Ramos (cell line): Measurements from ENCODE around the gene LMAN1.

Experiments
- in situ Hi-C: fragments of 300-500 bp; cut with MboI; formaldehyde crosslinking; loops from one replicate; pipeline ENCODE4 v1.14.3; 2022; ENCODE audit warnings: low sequenced_read_pairs; ENCODE audit not compliant: unreplicated experiment

The LMAN1 gene

GRCh38 chr18:59374128-59374527 is 15.1 kb upstream of the LMAN1 start:
- in situ Hi-C loops = no loop called here

GRCh38 chr18:59372975-59373374 is 13.9 kb upstream of the LMAN1 start:
- in situ Hi-C loops = no loop called here

- in situ Hi-C loops = no loop called here
Observed at GRCh38 chr18:59360381-59360780, 1.3 kb upstream of the LMAN1 start.

GRCh38 chr18:59359576-59359952 is 499 bp upstream of the LMAN1 start:
- in situ Hi-C loops = no loop called here

GRCh38 chr18:59358414-59358711 is 702 bp downstream of the LMAN1 start:
- in situ Hi-C loops = no loop called here

- in situ Hi-C loops = no loop called here
Observed at GRCh38 chr18:59357928-59358327, 1.1 kb downstream of the LMAN1 start.

GRCh38 chr18:59354731-59355130 is 4.3 kb downstream of the LMAN1 start:
- in situ Hi-C loops = no loop called here

GRCh38 chr18:59353079-59353680 is 5.9 kb downstream of the LMAN1 start:
- in situ Hi-C loops = no loop called here

GRCh38 chr18:59352250-59352855 is 6.7 kb downstream of the LMAN1 start:
- in situ Hi-C loops = no loop called here

- in situ Hi-C loops = no loop called here
Observed at GRCh38 chr18:59345556-59345955, 13.5 kb downstream of the LMAN1 start.

GRCh38 chr18:59344996-59345395 is 14.1 kb downstream of the LMAN1 start:
- in situ Hi-C loops = no loop called here

- in situ Hi-C loops = no loop called here
Observed at GRCh38 chr18:59343926-59344325, 15.1 kb downstream of the LMAN1 start.

- in situ Hi-C loops = no loop called here
Observed at GRCh38 chr18:59340817-59341216, 18.2 kb downstream of the LMAN1 start.

- in situ Hi-C loops = no loop called here
Observed at GRCh38 chr18:59340312-59340711, 18.8 kb downstream of the LMAN1 start.

GRCh38 chr18:59332986-59333385 is 26.1 kb downstream of the LMAN1 start:
- in situ Hi-C loops = no loop called here

- in situ Hi-C loops = no loop called here
Observed at GRCh38 chr18:59328683-59329082, 30.4 kb downstream of the LMAN1 start.

GRCh38 chr18:59325965-59326364 is 33.1 kb downstream of the LMAN1 start:
- in situ Hi-C loops = no loop called here

GRCh38 chr18:59324623-59324971 is 34.5 kb downstream of the LMAN1 start:
- in situ Hi-C loops = no loop called here

GRCh38 chr18:59323931-59324622 is 35.0 kb downstream of the LMAN1 start:
- in situ Hi-C loops = no loop called here

GRCh38 chr18:59318460-59319050 is 40.5 kb downstream of the LMAN1 start, which contains the start of gene CPLX4:
TSS of gene CPLX4 (minus strand) at chr18:59318649. CDS start at chr18:59318462, 187 bp downstream.
- in situ Hi-C loops = no loop called here

- in situ Hi-C loops = no loop called here
Observed at GRCh38 chr18:59311631-59312030, 47.4 kb downstream of the LMAN1 start.

- in situ Hi-C loops = no loop called here
Observed at GRCh38 chr18:59308938-59309260, 50.2 kb downstream of the LMAN1 start.
